Measurements from ENCODE around the gene ST6GALNAC4.
A peak's percentile ranks its signal among the peaks of the same experiment; 100 is the strongest.

Gene ST6GALNAC4

DNA sequence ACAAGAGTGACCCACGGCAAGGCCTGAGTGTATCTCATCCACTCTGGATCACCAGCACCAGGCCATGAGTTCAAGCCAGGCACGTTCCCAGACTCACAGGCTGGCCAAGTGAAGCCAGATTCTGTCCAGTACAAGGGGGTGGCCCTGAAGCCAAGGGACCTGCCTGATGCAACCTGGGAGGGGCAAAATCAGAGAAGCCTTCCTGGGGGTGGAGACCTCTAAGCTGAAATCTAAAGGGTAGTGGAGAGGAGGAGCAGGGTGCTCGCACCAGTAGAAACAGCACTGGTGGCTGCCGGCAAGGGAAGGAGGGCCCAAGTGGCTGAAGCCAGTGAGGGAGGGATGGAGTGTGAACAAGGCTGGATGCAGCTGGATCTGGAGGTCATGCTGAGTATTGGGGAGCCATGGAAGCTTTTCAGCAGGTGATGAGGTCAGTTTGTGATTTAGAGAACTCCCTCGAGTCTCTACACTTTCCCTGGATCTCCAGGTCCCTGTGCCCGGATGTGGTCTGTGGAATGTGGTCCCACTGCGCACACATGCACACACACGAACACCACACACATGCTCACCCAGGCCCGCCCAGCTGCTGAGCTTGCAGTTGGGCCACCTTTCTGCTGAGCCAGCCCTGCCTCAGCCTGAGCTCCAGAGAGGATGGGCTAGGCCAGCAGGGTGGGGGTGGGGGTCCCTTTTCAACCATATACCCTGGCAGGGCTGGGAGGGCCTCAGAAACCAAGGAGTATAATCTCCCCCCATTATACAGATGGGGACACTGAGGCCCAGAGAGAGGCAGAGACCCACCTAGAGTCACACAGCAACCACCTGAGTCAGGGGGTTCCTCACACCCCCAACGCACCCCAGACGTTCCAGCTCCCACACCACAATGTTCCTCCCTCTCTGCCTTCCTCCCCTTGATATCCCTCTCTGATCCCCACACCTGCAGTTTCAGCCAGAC lies 12.1 kb upstream of the ST6GALNAC4 start:
- no peak for DNase-seq

DNA sequence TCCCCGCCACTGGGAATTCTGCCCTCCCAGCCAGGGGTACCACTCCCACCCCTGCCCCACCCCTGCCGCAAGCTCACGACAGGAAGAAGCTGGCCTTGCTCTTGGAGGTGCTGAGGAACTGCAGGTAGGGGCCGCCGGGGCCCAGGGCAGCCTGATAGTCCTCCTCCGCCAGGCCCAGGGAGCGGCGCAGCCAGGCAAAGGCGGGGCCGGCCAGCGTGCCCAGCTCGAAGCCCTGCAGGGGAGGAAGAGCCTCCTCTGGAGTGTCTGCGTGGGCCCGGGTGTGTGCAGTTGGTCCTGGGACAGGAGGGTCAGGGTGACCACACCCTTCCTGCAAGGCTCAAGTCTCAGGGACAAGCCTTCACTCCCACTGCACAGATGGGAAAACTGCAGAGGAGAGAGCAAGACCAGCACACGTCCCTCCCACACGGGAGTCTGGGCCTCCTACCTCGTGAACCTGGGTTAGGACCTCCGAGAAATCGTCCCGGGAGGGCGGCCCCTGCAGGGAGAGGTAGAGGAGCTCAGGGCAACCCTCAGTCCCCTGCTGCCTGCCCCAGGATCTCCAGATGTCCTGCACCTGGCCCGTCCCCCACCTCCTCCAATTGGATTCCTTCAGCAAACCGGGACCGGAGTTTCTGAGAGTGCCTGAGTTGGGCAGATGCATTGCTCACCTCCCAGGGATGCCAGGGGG lies 11.3 kb upstream of the ST6GALNAC4 start:
- no peak for DNase-seq

DNA sequence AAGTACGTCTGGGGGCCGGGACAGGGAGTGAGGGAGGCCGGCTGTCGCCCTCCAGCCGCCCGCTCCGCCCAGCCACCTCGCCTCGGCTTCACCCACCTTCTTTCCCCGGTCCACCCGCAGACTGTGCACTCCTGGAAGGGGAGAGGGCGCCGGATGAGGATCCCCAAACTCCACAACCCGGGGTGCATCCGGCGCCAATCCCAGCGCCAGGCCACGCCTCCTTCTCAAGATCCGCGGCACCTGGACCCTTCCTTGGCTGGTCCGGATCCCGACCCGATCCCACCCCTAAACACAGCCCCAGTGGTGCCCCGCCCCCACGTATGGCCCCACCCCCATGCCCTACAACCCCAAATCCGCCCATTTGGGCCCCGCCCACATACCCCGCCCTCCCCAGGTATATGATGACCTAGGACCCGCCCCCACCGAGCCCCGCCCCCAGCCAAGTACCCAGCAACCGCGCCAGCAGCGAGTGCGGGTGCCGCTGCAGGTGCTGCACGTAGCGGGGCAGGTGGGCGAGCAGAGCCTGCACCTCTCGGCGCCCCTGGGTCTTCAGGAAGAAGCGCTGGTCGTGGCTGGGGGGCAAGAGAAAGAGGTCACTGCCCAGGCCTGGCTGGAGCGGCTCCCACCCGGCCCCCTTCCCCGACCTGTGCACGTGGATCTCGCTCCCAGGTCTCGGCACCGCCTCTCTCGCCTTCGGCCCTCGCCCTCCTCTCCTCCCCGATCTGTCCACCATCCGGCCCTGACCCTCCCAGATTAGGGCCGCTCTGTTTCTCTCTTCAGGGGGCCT lies 10.6 kb upstream of the ST6GALNAC4 start:
- DNase-seq = no peak

GRCh38 chr9:127926906-127927200 lies 10.0 kb upstream of the ST6GALNAC4 start:
- no peak for DNase-seq

DNA sequence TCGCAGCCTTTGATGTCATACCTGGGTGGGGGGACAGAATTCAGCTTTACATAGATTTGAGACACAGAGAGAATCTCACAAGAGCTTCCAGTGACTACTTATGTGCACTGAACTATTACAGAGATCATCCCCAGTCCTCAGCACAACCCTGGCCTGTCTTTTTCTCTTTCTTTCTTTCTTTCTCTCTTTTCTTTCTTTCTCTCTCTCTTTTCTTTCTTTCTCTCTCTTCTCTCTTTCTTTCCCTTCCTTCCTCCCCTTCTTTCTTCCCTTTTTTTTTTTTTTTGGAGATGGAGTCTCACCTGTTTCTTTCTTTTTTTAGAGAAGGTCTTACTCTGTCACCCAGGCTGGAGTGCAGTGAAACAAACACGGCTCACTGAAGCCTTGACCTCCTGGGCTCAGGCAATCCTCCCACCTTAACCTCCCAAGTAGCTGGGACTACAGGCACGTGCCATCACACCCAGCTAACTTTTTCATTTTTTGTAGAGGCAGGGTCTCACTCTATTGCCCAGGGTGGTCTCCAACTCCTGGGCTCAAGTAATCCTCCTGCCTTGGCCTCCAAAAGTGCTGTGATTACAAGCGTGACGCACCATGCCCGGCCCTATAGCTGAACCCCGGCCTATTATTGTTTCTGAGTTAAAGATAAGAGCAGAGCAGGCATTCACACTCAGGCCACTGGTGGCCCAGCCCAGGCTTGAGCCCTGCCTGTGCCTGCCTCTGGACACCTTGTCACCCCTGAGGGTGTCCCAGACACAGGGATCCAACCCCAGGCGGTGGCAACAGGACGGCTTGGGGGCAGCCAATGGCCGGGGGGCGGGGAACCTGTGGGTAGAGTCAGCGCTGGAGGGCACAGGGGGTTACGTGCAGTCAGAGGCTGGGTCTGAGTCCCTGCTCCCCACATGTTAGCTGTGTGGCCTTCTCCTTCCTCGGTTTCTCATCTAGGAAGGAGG lies 9.4 kb upstream of the ST6GALNAC4 start:
- no peak for DNase-seq

GRCh38 chr9:127924736-127925444 lies 8.0 kb upstream of the ST6GALNAC4 start:
- no peak for DNase-seq

DNA sequence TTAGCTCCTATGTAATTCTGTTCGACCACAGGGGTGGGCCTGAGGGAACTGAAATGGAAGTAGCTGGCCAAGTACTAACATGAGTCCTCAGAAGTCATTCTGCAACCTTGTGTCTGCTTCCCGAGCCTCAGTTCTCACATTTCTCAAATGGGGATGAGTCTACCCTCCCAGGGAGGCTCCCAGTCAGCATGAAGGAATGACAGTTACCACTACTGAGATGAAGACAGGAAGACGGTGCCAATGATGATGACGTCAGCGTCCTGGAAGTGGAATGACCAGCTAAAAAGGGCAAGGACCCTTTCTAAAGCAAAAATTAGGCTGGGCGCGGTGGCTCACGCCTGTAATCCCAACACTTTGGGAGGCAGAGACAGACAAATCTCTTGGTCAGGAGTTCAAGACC lies 6.9 kb upstream of the ST6GALNAC4 start:
- DNase-seq = no peak

GRCh38 chr9:127923046-127923445 lies 6.2 kb upstream of the ST6GALNAC4 start:
- DNase-seq = no peak

GRCh38 chr9:127921557-127922120 lies 4.8 kb upstream of the ST6GALNAC4 start:
- peak; percentile 13 for DNase-seq

DNA sequence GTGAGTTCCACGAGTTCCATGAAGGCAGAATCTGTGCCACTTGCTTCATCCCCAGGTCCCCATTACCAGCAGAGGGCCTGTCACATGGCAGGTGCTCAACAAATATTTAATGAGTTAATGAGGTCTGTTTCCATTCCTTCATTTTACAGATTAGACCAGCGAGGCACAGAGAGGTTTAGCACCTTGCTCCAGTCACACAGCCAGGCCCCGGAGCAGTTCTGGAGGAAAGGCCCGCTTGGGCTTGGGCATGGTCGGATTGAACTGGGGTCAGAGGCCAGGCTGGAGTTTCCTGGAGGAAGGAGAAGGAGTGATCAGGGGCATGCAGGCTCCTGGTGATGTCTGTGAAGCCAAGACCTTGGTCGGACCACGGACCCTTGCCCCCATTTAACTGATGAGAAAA lies 4.0 kb upstream of the ST6GALNAC4 start:
- no peak for DNase-seq

DNA sequence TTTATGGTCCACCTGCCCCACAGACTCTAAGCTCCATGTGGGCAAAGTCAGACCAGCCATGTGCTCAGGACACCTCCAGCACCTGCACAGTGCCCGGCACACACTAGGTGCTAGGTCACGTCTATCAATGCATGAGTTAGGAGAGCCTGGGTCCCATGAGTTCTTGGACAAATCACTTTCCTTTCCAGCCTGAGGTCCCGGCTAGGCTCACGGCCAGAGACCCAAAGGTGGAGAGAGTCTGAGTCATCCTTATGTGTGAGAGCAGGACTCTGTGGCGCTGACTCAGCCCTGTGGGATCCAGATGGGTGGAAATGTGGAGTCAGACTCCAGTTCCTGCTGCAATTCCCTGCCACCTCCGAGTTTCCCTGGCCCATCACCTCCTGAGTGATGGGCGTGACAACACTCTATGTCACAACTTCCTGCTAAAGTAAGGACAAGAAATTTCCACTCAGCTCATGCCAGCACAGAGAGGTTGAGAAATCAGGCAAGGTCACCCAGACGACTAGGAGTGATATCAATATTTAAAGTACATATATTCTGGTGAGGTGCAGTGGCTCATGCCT lies 2.5 kb upstream of the ST6GALNAC4 start:
- DNase-seq = no peak

DNA sequence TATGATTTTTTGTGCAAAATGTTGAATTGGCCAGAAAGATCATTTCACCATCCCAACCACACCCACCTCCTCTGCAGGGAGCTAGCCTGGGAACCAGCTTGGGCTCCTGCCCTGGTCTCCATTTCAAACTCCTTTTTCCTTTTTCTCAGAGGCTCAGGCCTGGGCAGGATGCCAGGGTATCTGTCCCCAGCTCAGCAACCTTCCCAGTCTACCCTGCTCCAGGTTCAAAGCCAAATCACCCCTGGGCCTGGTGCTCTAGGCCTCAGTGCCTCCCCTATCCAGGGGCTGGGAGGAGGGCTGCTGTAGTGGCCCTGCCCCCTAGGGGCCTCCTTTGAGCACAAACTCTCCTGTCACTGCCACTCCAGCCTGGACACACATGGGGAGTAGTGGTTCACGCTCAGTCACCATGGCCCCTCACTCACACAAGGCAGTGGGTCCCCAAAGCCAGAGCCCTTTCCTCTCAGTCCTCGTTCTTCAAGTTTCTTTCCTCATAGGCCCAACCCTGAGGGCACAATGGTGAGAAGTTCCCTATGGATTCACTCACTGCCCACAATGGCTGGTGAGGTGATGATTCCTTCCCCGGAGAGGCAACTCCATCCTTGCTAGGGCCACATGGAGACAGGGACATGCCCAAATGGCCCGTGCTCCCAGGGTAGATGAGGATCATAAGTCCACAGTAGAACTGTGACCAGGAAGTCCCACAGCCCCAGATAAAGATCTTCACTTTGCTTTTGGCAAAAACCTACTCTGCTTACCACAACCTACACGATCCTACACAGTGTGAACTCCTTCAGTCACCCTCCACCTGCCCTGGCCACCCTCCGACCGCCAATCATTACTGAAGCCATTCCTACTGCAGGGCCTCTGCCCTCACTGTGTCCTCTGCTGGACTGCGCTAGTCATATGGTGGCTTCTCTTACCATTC lies 1.6 kb upstream of the ST6GALNAC4 start:
- no peak for DNase-seq

DNA sequence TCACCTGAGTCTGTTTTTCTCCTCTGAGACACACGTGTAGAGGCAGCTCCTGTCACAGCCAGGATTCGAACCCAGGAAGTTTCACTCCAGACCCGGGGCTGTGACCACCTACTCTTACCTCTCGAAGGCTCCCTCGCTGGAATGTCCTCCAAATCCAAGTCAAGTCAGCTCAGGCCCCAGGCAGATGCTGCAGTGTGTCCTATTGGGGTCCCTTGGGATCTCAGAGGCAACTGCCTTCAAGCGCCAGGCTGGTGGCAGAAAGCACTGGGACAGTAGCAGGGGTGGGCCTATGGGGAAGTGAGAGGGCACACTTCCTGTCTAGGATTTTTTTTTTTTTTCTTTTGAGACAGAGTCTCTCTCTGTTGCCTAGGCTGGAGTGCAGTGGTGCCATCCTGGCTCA lies 762 bp upstream of the ST6GALNAC4 start:
- DNase-seq = no peak

DNA sequence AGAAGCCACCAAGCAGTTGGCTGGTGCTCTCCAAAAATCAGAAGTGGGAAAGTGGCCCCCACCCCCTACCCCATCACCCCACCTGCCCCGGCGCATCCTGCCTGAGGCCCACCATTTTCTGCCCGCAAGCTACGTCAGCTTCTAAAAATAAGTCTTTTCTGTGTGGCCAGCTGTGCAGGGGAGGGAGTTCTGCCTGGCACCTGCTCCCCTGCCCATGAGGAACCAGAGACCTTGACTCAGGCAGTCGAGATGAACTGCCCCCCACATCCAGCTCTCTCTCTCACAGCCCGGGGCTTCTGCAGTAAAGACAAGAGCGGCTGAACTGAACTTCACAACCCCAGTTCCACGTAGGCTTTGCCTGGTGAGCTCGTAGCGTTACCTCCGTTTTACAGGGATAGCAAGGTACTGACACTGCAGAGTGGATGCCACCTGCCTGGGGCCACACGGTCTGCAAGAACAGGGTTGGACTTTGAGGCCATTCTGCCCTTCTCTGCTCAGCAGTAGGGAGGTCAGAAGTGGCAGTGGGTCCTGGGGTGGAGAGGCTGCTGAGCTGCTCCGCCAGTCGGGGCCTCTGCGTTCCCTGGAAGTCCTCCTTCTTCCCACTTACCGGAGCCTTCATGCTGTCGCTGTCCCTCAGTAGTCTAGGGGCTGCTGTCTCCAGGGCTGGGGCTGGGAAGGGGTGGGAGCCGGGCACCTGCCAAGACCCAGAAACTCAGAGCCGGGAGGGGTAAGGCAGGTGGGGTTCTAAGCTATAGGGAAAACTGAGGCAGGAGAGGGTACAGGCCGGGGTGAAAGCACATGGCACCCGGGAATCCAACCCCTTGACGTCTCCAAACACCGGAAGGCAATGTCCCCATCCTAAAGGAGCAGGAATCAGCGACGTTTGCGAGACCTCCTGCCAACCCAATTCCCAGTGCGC lies 781 bp downstream of the ST6GALNAC4 start:
- no peak for DNase-seq

- no peak for DNase-seq
Observed at GRCh38 chr9:127915325-127915752, 1.5 kb downstream of the ST6GALNAC4 start.

DNA sequence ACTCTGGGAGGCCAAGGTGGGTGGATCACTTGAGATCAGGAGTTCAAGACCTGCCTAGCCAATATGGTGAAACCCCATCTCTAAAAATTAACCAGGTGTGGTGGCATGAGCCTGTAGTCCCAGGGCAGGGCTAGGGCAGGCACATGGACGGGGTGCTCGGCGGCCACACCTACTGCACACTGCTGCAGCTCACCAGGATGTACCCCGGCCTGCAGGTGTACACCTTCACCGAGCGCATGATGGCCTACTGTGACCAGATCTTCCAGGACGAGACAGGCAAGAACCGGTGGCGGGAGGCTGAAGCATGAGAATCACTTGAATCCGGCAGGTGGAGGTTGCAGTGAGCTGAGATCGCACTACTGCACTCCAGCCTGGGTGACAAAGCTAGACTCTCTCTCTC lies 3.2 kb downstream of the ST6GALNAC4 start:
- no peak for DNase-seq

DNA sequence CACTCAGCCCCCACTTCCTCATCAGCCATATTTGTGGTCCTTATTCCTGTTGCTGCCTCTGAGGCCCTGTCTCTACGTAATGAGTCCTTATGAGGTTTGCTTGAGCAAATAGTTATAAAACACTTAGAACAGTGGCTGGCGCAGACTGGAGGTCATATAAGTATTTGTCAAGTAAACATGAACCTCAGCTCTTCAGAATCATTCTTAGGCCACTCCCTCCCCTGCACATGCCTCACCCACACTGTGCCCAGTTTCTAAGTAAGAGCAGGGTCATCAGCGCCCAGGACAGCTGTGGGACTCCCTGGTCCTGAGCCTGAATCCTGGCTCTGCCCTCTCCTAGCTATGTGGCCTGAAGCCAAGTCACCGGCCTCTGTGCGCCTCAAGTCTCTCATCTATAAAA lies 4.0 kb downstream of the ST6GALNAC4 start:
- no peak for DNase-seq

GRCh38 chr9:127912296-127912695 lies 4.5 kb downstream of the ST6GALNAC4 start:
- DNase-seq = no peak
